ENCODE results near the gene ITPKC.

- no peak for TF ChIP-seq TAF1 (IDR thresholded peaks at IDR 0.05; ENCODE audit: borderline replicate concordance, insufficient read depth, low read length)
- no peak for TF ChIP-seq SIN3A (IDR thresholded peaks at IDR 0.05; ENCODE audit: borderline replicate concordance, insufficient read depth, low read length)
- no peak for TF ChIP-seq POLR2AphosphoS5 (IDR thresholded peaks at IDR 0.05; ENCODE audit: low read depth, low read length)
Observed at GRCh38 chr19:40705950-40706619, 10.8 kb upstream of the ITPKC start.
